ENCODE data around the gene PANK3.
"Not testable (repeated sequence)": the region's sequence is repeated elsewhere in the genome, so short reads cannot be mapped to it uniquely, and the experiment has no call there.

The PANK3 gene

GRCh38 chr5:168580814-168581469, 1.8 kb upstream of the PANK3 start:
- H3K27ac Mint-ChIP-seq; H3K27me3 Mint-ChIP-seq (ENCODE audit: low read depth); H3K9me3 Mint-ChIP-seq; H3K4me3 Mint-ChIP-seq; H3K36me3 Mint-ChIP-seq (ENCODE audit: low read depth): not testable (repeated sequence)
- peaks cover 32% of the 10 kb centered on the region for H3K4me1 Mint-ChIP-seq (ENCODE audit: low read depth)

- H3K4me1 Mint-ChIP-seq (ENCODE audit: low read depth) = peaks cover 38% of the 10 kb centered on the region
- peaks cover 3% of the 10 kb centered on the region for H3K27me3 Mint-ChIP-seq (ENCODE audit: low read depth)
These were observed 1.0 kb upstream of the PANK3 start for GRCh38 chr5:168580227-168580508.

GRCh38 chr5:168579488-168580226, 489 bp upstream of the PANK3 start:
- Mint-ChIP-seq H3K4me3 (peak overlapping the region; percentile 82), H3K27me3 (ENCODE audit: low read depth) (peaks cover 3% of the 10 kb centered on the region), H3K27ac (peak overlapping the region; percentile 92), H3K9me3 (peaks cover 5% of the 10 kb centered on the region), H3K4me1 (ENCODE audit: low read depth) (peaks cover 40% of the 10 kb centered on the region), H3K36me3 (ENCODE audit: low read depth) (peaks cover 16% of the 10 kb centered on the region)

More at GRCh38 chr5:168580227-168580508, 1.0 kb upstream of the PANK3 start:
- Mint-ChIP-seq H3K9me3 (peaks cover under 1% of the 10 kb centered on the region), H3K27ac (peak overlapping the region; percentile 92), H3K4me3 (peak overlapping the region; percentile 82), H3K36me3 (ENCODE audit: low read depth) (peaks cover 14% of the 10 kb centered on the region)

GRCh38 chr5:168578006-168578405, 1.2 kb downstream of the PANK3 start:
- H3K27ac Mint-ChIP-seq = peak overlapping the region; percentile 76
- peak overlapping the region; percentile 92 for H3K4me3 Mint-ChIP-seq
- H3K4me1 Mint-ChIP-seq (ENCODE audit: low read depth) = peaks cover 40% of the 10 kb centered on the region
- H3K9me3 Mint-ChIP-seq = peaks cover 5% of the 10 kb centered on the region
- no peaks in the 10 kb centered on the region for H3K27me3 Mint-ChIP-seq (ENCODE audit: low read depth)
- peaks cover 20% of the 10 kb centered on the region for H3K36me3 Mint-ChIP-seq (ENCODE audit: low read depth)

- Mint-ChIP-seq H3K9me3 (peaks cover 5% of the 10 kb centered on the region), H3K36me3 (ENCODE audit: low read depth) (peaks cover 26% of the 10 kb centered on the region), H3K4me1 (ENCODE audit: low read depth) (peaks cover 43% of the 10 kb centered on the region), H3K4me3 (no peak overlapping the region), H3K27ac (no peak overlapping the region), H3K27me3 (ENCODE audit: low read depth) (no peaks in the 10 kb centered on the region)
These were observed 3.5 kb downstream of the PANK3 start for GRCh38 chr5:168575391-168576372.

GRCh38 chr5:168574156-168574555, 5.0 kb downstream of the PANK3 start:
- Mint-ChIP-seq H3K36me3 (ENCODE audit: low read depth) (peaks cover 29% of the 10 kb centered on the region), H3K4me1 (ENCODE audit: low read depth) (peaks cover 32% of the 10 kb centered on the region)
- not testable (repeated sequence) for H3K27ac Mint-ChIP-seq; H3K27me3 Mint-ChIP-seq (ENCODE audit: low read depth); H3K4me3 Mint-ChIP-seq; H3K9me3 Mint-ChIP-seq

GRCh38 chr5:168573663-168574062, 5.5 kb downstream of the PANK3 start:
- not testable (repeated sequence) for H3K9me3 Mint-ChIP-seq; H3K27me3 Mint-ChIP-seq (ENCODE audit: low read depth); H3K4me3 Mint-ChIP-seq; H3K27ac Mint-ChIP-seq
- peaks cover 32% of the 10 kb centered on the region for H3K4me1 Mint-ChIP-seq (ENCODE audit: low read depth)
- H3K36me3 Mint-ChIP-seq (ENCODE audit: low read depth) = peaks cover 29% of the 10 kb centered on the region

- H3K36me3 Mint-ChIP-seq (ENCODE audit: low read depth) = peaks cover 30% of the 10 kb centered on the region
- no peak overlapping the region for H3K27ac Mint-ChIP-seq
- H3K4me1 Mint-ChIP-seq (ENCODE audit: low read depth) = peaks cover 14% of the 10 kb centered on the region
- no peaks in the 10 kb centered on the region for H3K27me3 Mint-ChIP-seq (ENCODE audit: low read depth)
- no peak overlapping the region for H3K4me3 Mint-ChIP-seq
- H3K9me3 Mint-ChIP-seq = peaks cover 5% of the 10 kb centered on the region
These were observed 8.5 kb downstream of the PANK3 start for GRCh38 chr5:168570490-168571328.

- Mint-ChIP-seq H3K4me3 (no peak overlapping the region), H3K36me3 (ENCODE audit: low read depth) (peaks cover 21% of the 10 kb centered on the region), H3K4me1 (ENCODE audit: low read depth) (peaks cover 8% of the 10 kb centered on the region), H3K27me3 (ENCODE audit: low read depth) (no peaks in the 10 kb centered on the region), H3K27ac (no peak overlapping the region), H3K9me3 (no peaks in the 10 kb centered on the region)
These were observed 10.4 kb downstream of the PANK3 start for GRCh38 chr5:168568738-168569137.

GRCh38 chr5:168563959-168564358, 15.2 kb downstream of the PANK3 start:
- Mint-ChIP-seq H3K4me1 (ENCODE audit: low read depth) (peaks cover 7% of the 10 kb centered on the region), H3K27me3 (ENCODE audit: low read depth) (no peaks in the 10 kb centered on the region), H3K9me3 (no peaks in the 10 kb centered on the region), H3K4me3 (no peak overlapping the region), H3K36me3 (ENCODE audit: low read depth) (peaks cover 24% of the 10 kb centered on the region), H3K27ac (no peak overlapping the region)

- Mint-ChIP-seq H3K4me3 (no peak overlapping the region), H3K4me1 (ENCODE audit: low read depth) (peaks cover 4% of the 10 kb centered on the region), H3K27me3 (ENCODE audit: low read depth) (no peaks in the 10 kb centered on the region), H3K36me3 (ENCODE audit: low read depth) (peaks cover 22% of the 10 kb centered on the region), H3K9me3 (no peaks in the 10 kb centered on the region), H3K27ac (no peak overlapping the region)
These were observed 16.9 kb downstream of the PANK3 start for GRCh38 chr5:168562279-168562678.

- Mint-ChIP-seq H3K4me3 (no peak overlapping the region), H3K9me3 (no peaks in the 10 kb centered on the region), H3K27me3 (ENCODE audit: low read depth) (no peaks in the 10 kb centered on the region), H3K27ac (no peak overlapping the region), H3K36me3 (ENCODE audit: low read depth) (peaks cover 58% of the 10 kb centered on the region), H3K4me1 (ENCODE audit: low read depth) (peaks cover 3% of the 10 kb centered on the region)
These were observed 21.8 kb downstream of the PANK3 start for GRCh38 chr5:168557389-168557788.

- no peak overlapping the region for H3K27ac Mint-ChIP-seq
- H3K4me3 Mint-ChIP-seq = no peak overlapping the region
- no peaks in the 10 kb centered on the region for H3K4me1 Mint-ChIP-seq (ENCODE audit: low read depth)
- H3K9me3 Mint-ChIP-seq = no peaks in the 10 kb centered on the region
- peaks cover 54% of the 10 kb centered on the region for H3K36me3 Mint-ChIP-seq (ENCODE audit: low read depth)
- no peaks in the 10 kb centered on the region for H3K27me3 Mint-ChIP-seq (ENCODE audit: low read depth)
These were observed 25.6 kb downstream of the PANK3 start for GRCh38 chr5:168553377-168554130.
